CD14-positive monocyte (primary cell): ENCODE data around the gene GALK2. TPM values are rescaled to one million over a fixed set of nuclear protein-coding genes. Genes with fewer than 3 reads are reported as not detected.

Source experiments
- DNase-seq, 3 donors: peaks; one replicate each; pipeline ENCODE4 v3.0.0-alpha.2; 2011 to 2022
- H2AFZ ChIP-seq: 2 replicates; pipeline ENCODE4 v1.6.0; 2012; ENCODE audit warnings: mild to moderate bottlenecking, low read depth, low read length, inconsistent platforms; ENCODE audit not compliant: insufficient read depth, poor library complexity, severe bottlenecking
- H3K27ac ChIP-seq, 2 donors: 1 replicate in 1 of 2; 2 replicates in 1 of 2; pipeline ENCODE4 v1.5.1; 2012 to 2013; ENCODE audit warnings: low read length in 2 of 2, control low read depth in 1 of 2, inconsistent platforms in 1 of 2, low read depth in 1 of 2, mild to moderate bottlenecking in 1 of 2
- H3K27me3 ChIP-seq, 2 donors: one replicate each; pipeline versions ENCODE4 v1.6.0 to v1.6.1; 2011 to 2013; ENCODE audit warnings: low read length in 2 of 2; ENCODE audit not compliant: control insufficient read depth in 2 of 2, insufficient read depth in 2 of 2
- H3K36me3 ChIP-seq, 2 donors: replicated peaks in 1 of 2; 1 replicate in 1 of 2; 2 replicates in 1 of 2; pipeline versions ENCODE4 v1.5.1 to v1.6.1; 2012 to 2013; ENCODE audit warnings: low read length in 2 of 2, control low read depth in 1 of 2, inconsistent platforms in 1 of 2, mild to moderate bottlenecking in 1 of 2; ENCODE audit not compliant: insufficient read depth in 2 of 2, control insufficient read depth in 1 of 2
- H3K4me1 ChIP-seq, 2 donors: 1 replicate in 1 of 2; 2 replicates in 1 of 2; pipeline versions ENCODE4 v1.5.1 to v1.6.1; 2012 to 2013; ENCODE audit warnings: low read length in 2 of 2, control low read depth in 1 of 2, inconsistent platforms in 1 of 2, mild to moderate bottlenecking in 1 of 2, moderate library complexity in 1 of 2; ENCODE audit not compliant: insufficient read depth in 2 of 2, control insufficient read depth in 1 of 2
- H3K4me2 ChIP-seq: replicated peaks from 2 replicates; pipeline ENCODE3; 2012; ENCODE audit warnings: low read length, moderate library complexity, mild to moderate bottlenecking; ENCODE audit not compliant: poor library complexity, severe bottlenecking; ENCODE audit errors: extremely low read depth
- H3K4me3 ChIP-seq, 3 experiments: fragments of 200-600 bp in 1 of 3; sonication (generic) in 1 of 3; replicated peaks in 1 of 3; 1 replicate in 2 of 3; 2 replicates in 1 of 3; pipeline ENCODE4 v1.5.1; 2011 to 2013; ENCODE audit warnings: low read length in 3 of 3, mild to moderate bottlenecking in 3 of 3, control low read depth in 2 of 3, low read depth in 2 of 3, inconsistent platforms in 1 of 3, moderate library complexity in 1 of 3
- H3K79me2 ChIP-seq: 2 replicates; pipeline ENCODE4 v1.6.0; 2012; ENCODE audit warnings: mild to moderate bottlenecking, control low read depth, inconsistent platforms, low read length, moderate library complexity; ENCODE audit not compliant: insufficient read depth
- H3K9ac ChIP-seq: 2 replicates; pipeline ENCODE4 v1.6.0; 2017; ENCODE audit warnings: low read length, mild to moderate bottlenecking; ENCODE audit not compliant: insufficient read depth, poor library complexity, severe bottlenecking
- H3K9me3 ChIP-seq, 2 donors: replicated peaks in 1 of 2; 1 replicate in 1 of 2; 2 replicates in 1 of 2; pipeline versions ENCODE4 v1.5.1 to v1.6.1; 2012 to 2013; ENCODE audit warnings: low read length in 2 of 2, control low read depth in 1 of 2; ENCODE audit not compliant: control insufficient read depth in 1 of 2, insufficient read depth in 1 of 2
- H4K20me1 ChIP-seq: 2 replicates; pipeline ENCODE4 v1.6.0; 2012; ENCODE audit warnings: mild to moderate bottlenecking, low read length, control low read depth, moderate library complexity; ENCODE audit not compliant: insufficient read depth
- H3K27ac Mint-ChIP-seq, 7 donors: one replicate each; pipeline ENCODE4 v1.8.0; 2020; ENCODE audit warnings: mild to moderate bottlenecking in 7 of 7, mixed read lengths in 7 of 7, moderate library complexity in 6 of 7, inconsistent platforms in 2 of 7
- H3K27me3 Mint-ChIP-seq, 3 donors: one replicate each; pipeline ENCODE4 v1.8.0; 2021 to 2022; ENCODE audit warnings: low read depth in 3 of 3, mild to moderate bottlenecking in 3 of 3, mixed read lengths in 3 of 3, moderate library complexity in 3 of 3, inconsistent platforms in 1 of 3
- H3K36me3 Mint-ChIP-seq, 2 donors: one replicate each; pipeline ENCODE4 v1.8.0; 2020; ENCODE audit warnings: mixed read lengths in 2 of 2, inconsistent platforms in 1 of 2, mild to moderate bottlenecking in 1 of 2
- H3K4me1 Mint-ChIP-seq: one replicate; pipeline ENCODE4 v1.8.0; 2020; ENCODE audit warnings: mild to moderate bottlenecking, mixed read lengths
- H3K4me3 Mint-ChIP-seq, 2 donors: one replicate each; pipeline ENCODE4 v1.8.0; 2020; ENCODE audit warnings: mild to moderate bottlenecking in 2 of 2, mixed read lengths in 2 of 2, moderate library complexity in 1 of 2
- H3K9me3 Mint-ChIP-seq, 7 donors: one replicate each; pipeline ENCODE4 v1.8.0; 2020 to 2022; ENCODE audit warnings: mixed read lengths in 7 of 7, mild to moderate bottlenecking in 6 of 7, moderate library complexity in 6 of 7, inconsistent platforms in 2 of 7
- CTCF ChIP-seq: fragments of 200-600 bp; IDR thresholded peaks from one replicate; pipeline ENCODE4 v1.8.0; 2022; ENCODE audit warnings: antibody characterized with exemption, mild to moderate bottlenecking
- WGBS: methylation state at CpG from one replicate; pipeline ENCODE4 v1.1.5; 2013; ENCODE audit warnings: missing lambda C conversion rate; ENCODE audit not compliant: insufficient coverage; 5-methylcytosine and 5-hydroxymethylcytosine counted together
- intact Hi-C, 2 donors: fragments of 100-400 bp; cut with micrococcal nuclease; formaldehyde crosslinking; loops; one replicate each; pipeline versions ENCODE4 v1.15.0 to v1.15.1; 2023
- polyA plus RNA-seq, 3 donors: library from polyadenylated mRNA; depleted of rRNA in 1 of 3; unstranded in 2 of 3; stranded (reverse) in 1 of 3; fragments of 300-500 nt in 2 of 3; fragments of >200 nt in 1 of 3; fragmentation: Illumina TruSeq in 2 of 3; gene quantifications; 1 replicate in 2 of 3; 2 replicates in 1 of 3; pipeline ENCODE4 v1.2.3, GENCODE V29; 2012 to 2021

The GALK2 gene
- polyA plus RNA-seq, 3 donors, result 14.2 to 16.9 (median 14.5) TPM

GRCh38 chr15:49247556-49248110 is 77.6 kb downstream of the GALK2 start:
- no peaks in the 10 kb centered on the region for H3K27me3 Mint-ChIP-seq

GRCh38 chr15:49248291-49248690 is 78.2 kb downstream of the GALK2 start:
- intact Hi-C loops, result no loop called here

More at GRCh38 chr15:49247556-49248110, 77.6 kb downstream of the GALK2 start:
- no peak overlapping the region for H3K4me3 Mint-ChIP-seq
- intact Hi-C loops, result no loop called here
- H3K4me1 Mint-ChIP-seq, result peaks cover 26% of the 10 kb centered on the region
- Histone ChIP-seq H2AFZ (no peak overlapping the region), H3K27ac (peak overlapping the region in 1 of 2 donors; percentile 3), H3K27me3 (no peaks in the 10 kb centered on the region), H3K9ac (no peak overlapping the region), H4K20me1 (no peaks in the 10 kb centered on the region), H3K4me1 (peaks cover 8 to 14% of the 10 kb centered on the region in 2 donors), H3K36me3 (peaks cover 12 to 34% of the 10 kb centered on the region in 2 donors), H3K79me2 (no peaks in the 10 kb centered on the region), H3K9me3 (no peaks in the 10 kb centered on the region), H3K4me2 (no peak overlapping the region), H3K4me3 (no peak overlapping the region)
- peaks cover 48 to 61% of the 10 kb centered on the region in 2 donors for H3K36me3 Mint-ChIP-seq
- no peak overlapping the region for H3K27ac Mint-ChIP-seq
- H3K9me3 Mint-ChIP-seq, result peaks cover 3 to 11% (median 6%) of the 10 kb centered on the region in 7 donors
- TF ChIP-seq CTCF, result no peak
- DNase-seq, result no peak

More at GRCh38 chr15:49248291-49248690, 78.2 kb downstream of the GALK2 start:
- H3K4me1 ChIP-seq, result peaks cover 8 to 14% of the 10 kb centered on the region in 2 donors
- H3K27ac Mint-ChIP-seq, result peak overlapping the region in 1 of 7 donors; percentile 48
- no peaks in the 10 kb centered on the region for H3K9me3 ChIP-seq
- WGBS, result no CpG with 5 or more reads among the region's 1 CpG
- peaks cover 8 to 27% of the 10 kb centered on the region in 2 donors for H3K36me3 ChIP-seq
- no peak overlapping the region for H3K9ac ChIP-seq
- H3K4me2 ChIP-seq, result no peak overlapping the region
- DNase-seq, result no peak
- no peaks in the 10 kb centered on the region for H3K27me3 Mint-ChIP-seq
- H4K20me1 ChIP-seq, result no peaks in the 10 kb centered on the region
- H3K9me3 Mint-ChIP-seq, result peaks cover 3 to 11% (median 6%) of the 10 kb centered on the region in 7 donors
- H3K27ac ChIP-seq, result peak overlapping the region in 1 of 2 donors; percentile 54
- peaks cover 42 to 60% of the 10 kb centered on the region in 2 donors for H3K36me3 Mint-ChIP-seq
- no peaks in the 10 kb centered on the region for H3K79me2 ChIP-seq
- no peaks in the 10 kb centered on the region for H3K27me3 ChIP-seq
- no peak for TF ChIP-seq CTCF
- no peak overlapping the region for H3K4me3 Mint-ChIP-seq
- no peak overlapping the region for H3K4me3 ChIP-seq
- no peak overlapping the region for H2AFZ ChIP-seq
- peaks cover 26% of the 10 kb centered on the region for H3K4me1 Mint-ChIP-seq
